ENCODE measurements around the gene GPANK1. TPM values are rescaled to one million over a fixed set of nuclear protein-coding genes. Genes with fewer than 3 reads are reported as not detected.
A peak's percentile ranks its signal among the peaks of the same experiment; 100 is the strongest.

Gene GPANK1
- total and polyA plus RNA-seq, 2 of the 13 experiments (the other 11 are each of a cell fraction or from before 2014, with no cell fraction given), result 15.4 to 22.8 TPM

GRCh38 chr6:31632279-31632946, 32.4 kb downstream of the GPANK1 start (continued):
- TF ChIP-seq, protein P1, sequence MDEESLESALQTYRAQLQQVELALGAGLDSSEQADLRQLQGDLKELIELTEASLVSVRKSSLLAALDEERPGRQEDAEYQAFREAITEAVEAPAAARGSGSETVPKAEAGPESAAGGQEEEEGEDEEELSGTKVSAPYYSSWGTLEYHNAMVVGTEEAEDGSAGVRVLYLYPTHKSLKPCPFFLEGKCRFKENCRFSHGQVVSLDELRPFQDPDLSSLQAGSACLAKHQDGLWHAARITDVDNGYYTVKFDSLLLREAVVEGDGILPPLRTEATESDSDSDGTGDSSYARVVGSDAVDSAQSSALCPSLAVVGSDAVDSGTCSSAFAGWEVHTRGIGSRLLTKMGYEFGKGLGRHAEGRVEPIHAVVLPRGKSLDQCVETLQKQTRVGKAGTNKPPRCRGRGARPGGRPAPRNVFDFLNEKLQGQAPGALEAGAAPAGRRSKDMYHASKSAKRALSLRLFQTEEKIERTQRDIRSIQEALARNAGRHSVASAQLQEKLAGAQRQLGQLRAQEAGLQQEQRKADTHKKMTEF (CRISPR knock-in tag; IDR thresholded peaks at IDR 0.05), result no peak
- TF ChIP-seq NBN (conservative IDR thresholded peaks at IDR 0.05), result no peak
- TF ChIP-seq ZNF616 (CRISPR knock-in tag; IDR thresholded peaks at IDR 0.05; ENCODE audit: low read depth), result no peak
- TF ChIP-seq ELF1 (CRISPR knock-in tag; IDR thresholded peaks at IDR 0.05), result no peak
- no peak for TF ChIP-seq MNT (IDR thresholded peaks at IDR 0.05)
- peak; percentile 66; the same call in 1 of the 2 replicates for TF ChIP-seq ZNF274 (CRISPR knock-in tag; IDR thresholded peaks at IDR 0.05)
- TF ChIP-seq, protein P2, sequence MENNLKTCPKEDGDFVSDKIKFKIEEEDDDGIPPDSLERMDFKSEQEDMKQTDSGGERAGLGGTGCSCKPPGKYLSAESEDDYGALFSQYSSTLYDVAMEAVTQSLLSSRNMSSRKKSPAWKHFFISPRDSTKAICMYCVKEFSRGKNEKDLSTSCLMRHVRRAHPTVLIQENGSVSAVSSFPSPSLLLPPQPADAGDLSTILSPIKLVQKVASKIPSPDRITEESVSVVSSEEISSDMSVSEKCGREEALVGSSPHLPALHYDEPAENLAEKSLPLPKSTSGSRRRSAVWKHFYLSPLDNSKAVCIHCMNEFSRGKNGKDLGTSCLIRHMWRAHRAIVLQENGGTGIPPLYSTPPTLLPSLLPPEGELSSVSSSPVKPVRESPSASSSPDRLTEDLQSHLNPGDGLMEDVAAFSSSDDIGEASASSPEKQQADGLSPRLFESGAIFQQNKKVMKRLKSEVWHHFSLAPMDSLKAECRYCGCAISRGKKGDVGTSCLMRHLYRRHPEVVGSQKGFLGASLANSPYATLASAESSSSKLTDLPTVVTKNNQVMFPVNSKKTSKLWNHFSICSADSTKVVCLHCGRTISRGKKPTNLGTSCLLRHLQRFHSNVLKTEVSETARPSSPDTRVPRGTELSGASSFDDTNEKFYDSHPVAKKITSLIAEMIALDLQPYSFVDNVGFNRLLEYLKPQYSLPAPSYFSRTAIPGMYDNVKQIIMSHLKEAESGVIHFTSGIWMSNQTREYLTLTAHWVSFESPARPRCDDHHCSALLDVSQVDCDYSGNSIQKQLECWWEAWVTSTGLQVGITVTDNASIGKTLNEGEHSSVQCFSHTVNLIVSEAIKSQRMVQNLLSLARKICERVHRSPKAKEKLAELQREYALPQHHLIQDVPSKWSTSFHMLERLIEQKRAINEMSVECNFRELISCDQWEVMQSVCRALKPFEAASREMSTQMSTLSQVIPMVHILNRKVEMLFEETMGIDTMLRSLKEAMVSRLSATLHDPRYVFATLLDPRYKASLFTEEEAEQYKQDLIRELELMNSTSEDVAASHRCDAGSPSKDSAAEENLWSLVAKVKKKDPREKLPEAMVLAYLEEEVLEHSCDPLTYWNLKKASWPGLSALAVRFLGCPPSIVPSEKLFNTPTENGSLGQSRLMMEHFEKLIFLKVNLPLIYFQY (CRISPR knock-in tag; IDR thresholded peaks at IDR 0.05; ENCODE audit: borderline replicate concordance), result no peak
- TF ChIP-seq MLLT10 (CRISPR knock-in tag; IDR thresholded peaks at IDR 0.05), result no peak
- TF ChIP-seq ETV5 (CRISPR knock-in tag; IDR thresholded peaks at IDR 0.05; ENCODE audit: borderline replicate concordance), result no peak
- no peak for TF ChIP-seq IRF2 (CRISPR knock-in tag; IDR thresholded peaks at IDR 0.05)
- TF ChIP-seq TARDBP (CRISPR knock-in tag; IDR thresholded peaks at IDR 0.05), result 0 out of 2 replicates have a peak, but pooled peaks have one; percentile 23
- TF ChIP-seq ZNF607 (CRISPR knock-in tag; IDR thresholded peaks at IDR 0.05; ENCODE audit: borderline replicate concordance), result 0 out of 2 replicates have a peak, but pooled peaks have one; percentile 52
- TF ChIP-seq, protein P3, sequence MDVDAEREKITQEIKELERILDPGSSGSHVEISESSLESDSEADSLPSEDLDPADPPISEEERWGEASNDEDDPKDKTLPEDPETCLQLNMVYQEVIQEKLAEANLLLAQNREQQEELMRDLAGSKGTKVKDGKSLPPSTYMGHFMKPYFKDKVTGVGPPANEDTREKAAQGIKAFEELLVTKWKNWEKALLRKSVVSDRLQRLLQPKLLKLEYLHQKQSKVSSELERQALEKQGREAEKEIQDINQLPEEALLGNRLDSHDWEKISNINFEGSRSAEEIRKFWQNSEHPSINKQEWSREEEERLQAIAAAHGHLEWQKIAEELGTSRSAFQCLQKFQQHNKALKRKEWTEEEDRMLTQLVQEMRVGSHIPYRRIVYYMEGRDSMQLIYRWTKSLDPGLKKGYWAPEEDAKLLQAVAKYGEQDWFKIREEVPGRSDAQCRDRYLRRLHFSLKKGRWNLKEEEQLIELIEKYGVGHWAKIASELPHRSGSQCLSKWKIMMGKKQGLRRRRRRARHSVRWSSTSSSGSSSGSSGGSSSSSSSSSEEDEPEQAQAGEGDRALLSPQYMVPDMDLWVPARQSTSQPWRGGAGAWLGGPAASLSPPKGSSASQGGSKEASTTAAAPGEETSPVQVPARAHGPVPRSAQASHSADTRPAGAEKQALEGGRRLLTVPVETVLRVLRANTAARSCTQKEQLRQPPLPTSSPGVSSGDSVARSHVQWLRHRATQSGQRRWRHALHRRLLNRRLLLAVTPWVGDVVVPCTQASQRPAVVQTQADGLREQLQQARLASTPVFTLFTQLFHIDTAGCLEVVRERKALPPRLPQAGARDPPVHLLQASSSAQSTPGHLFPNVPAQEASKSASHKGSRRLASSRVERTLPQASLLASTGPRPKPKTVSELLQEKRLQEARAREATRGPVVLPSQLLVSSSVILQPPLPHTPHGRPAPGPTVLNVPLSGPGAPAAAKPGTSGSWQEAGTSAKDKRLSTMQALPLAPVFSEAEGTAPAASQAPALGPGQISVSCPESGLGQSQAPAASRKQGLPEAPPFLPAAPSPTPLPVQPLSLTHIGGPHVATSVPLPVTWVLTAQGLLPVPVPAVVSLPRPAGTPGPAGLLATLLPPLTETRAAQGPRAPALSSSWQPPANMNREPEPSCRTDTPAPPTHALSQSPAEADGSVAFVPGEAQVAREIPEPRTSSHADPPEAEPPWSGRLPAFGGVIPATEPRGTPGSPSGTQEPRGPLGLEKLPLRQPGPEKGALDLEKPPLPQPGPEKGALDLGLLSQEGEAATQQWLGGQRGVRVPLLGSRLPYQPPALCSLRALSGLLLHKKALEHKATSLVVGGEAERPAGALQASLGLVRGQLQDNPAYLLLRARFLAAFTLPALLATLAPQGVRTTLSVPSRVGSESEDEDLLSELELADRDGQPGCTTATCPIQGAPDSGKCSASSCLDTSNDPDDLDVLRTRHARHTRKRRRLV (CRISPR knock-in tag; IDR thresholded peaks at IDR 0.05), result no peak
- TF ChIP-seq PCBP1 (IDR thresholded peaks at IDR 0.05; ENCODE audit: borderline replicate concordance, low read depth, low read length), result 0 out of 2 replicates have a peak, but pooled peaks have one; percentile 51
- TF ChIP-seq SALL1 (CRISPR knock-in tag; IDR thresholded peaks at IDR 0.05), result no peak
- no peak for TF ChIP-seq REL (CRISPR knock-in tag; conservative IDR thresholded peaks at IDR 0.05)
- no peak for TF ChIP-seq KLF16 (CRISPR knock-in tag; IDR thresholded peaks at IDR 0.05)
- TF ChIP-seq SP140L (CRISPR knock-in tag; IDR thresholded peaks at IDR 0.05; ENCODE audit: borderline replicate concordance), result no peak

Measured in HepG2 (cell line).